ENCODE results near the gene SLC3A2. TPM values are rescaled to one million over a fixed set of nuclear protein-coding genes. Genes with fewer than 3 reads are reported as not detected.

SLC3A2 gene
- total RNA-seq, 1 donor from 2014 or later, result 380 TPM

GRCh38 chr11:62905927-62906531 is 25.3 kb downstream of the SLC3A2 start:
- Mint-ChIP-seq H3K27me3 (ENCODE audit: low read depth) (peaks cover 19% of the 10 kb centered on the region), H3K4me3 (ENCODE audit: unreplicated experiment) (no peak overlapping the region), H3K9me3 (ENCODE audit: low read depth) (no peaks in the 10 kb centered on the region), H3K36me3 (ENCODE audit: low read depth) (no peaks in the 10 kb centered on the region), H3K4me1 (ENCODE audit: low read depth) (no peaks in the 10 kb centered on the region), H3K27ac (ENCODE audit: unreplicated experiment) (no peak overlapping the region)
- peak; percentile 96 for TF ChIP-seq CTCF (IDR thresholded peaks at IDR 0.05)
- DNase-seq (ENCODE audit: low spot score), result no peak

GRCh38 chr11:62908468-62909072 is 27.9 kb downstream of the SLC3A2 start:
- peaks cover 7% of the 10 kb centered on the region for H3K27me3 Mint-ChIP-seq (ENCODE audit: low read depth)
- no peak for DNase-seq (ENCODE audit: low spot score)

GRCh38 chr11:62909107-62909894 is 28.6 kb downstream of the SLC3A2 start:
- Mint-ChIP-seq H3K36me3 (ENCODE audit: low read depth) (no peaks in the 10 kb centered on the region), H3K4me3 (ENCODE audit: unreplicated experiment) (no peak overlapping the region), H3K27ac (ENCODE audit: unreplicated experiment) (no peak overlapping the region), H3K27me3 (ENCODE audit: low read depth) (peaks cover 2% of the 10 kb centered on the region), H3K9me3 (ENCODE audit: low read depth) (no peaks in the 10 kb centered on the region), H3K4me1 (ENCODE audit: low read depth) (no peaks in the 10 kb centered on the region)
- DNase-seq (ENCODE audit: low spot score), result no peak
- TF ChIP-seq CTCF (IDR thresholded peaks at IDR 0.05), result peak; percentile 80

More at GRCh38 chr11:62908468-62909072, 27.9 kb downstream of the SLC3A2 start:
- no peaks in the 10 kb centered on the region for H3K9me3 Mint-ChIP-seq (ENCODE audit: low read depth)
- no peak overlapping the region for H3K4me3 Mint-ChIP-seq (ENCODE audit: unreplicated experiment)
- no peak overlapping the region for H3K27ac Mint-ChIP-seq (ENCODE audit: unreplicated experiment)
- no peaks in the 10 kb centered on the region for H3K4me1 Mint-ChIP-seq (ENCODE audit: low read depth)
- TF ChIP-seq CTCF (IDR thresholded peaks at IDR 0.05), result no peak
- no peaks in the 10 kb centered on the region for H3K36me3 Mint-ChIP-seq (ENCODE audit: low read depth)

- Mint-ChIP-seq H3K4me1 (ENCODE audit: low read depth) (no peaks in the 10 kb centered on the region), H3K36me3 (ENCODE audit: low read depth) (no peaks in the 10 kb centered on the region), H3K4me3 (ENCODE audit: unreplicated experiment) (no peak overlapping the region), H3K27ac (ENCODE audit: unreplicated experiment) (no peak overlapping the region), H3K27me3 (ENCODE audit: low read depth) (no peaks in the 10 kb centered on the region), H3K9me3 (ENCODE audit: low read depth) (no peaks in the 10 kb centered on the region)
- DNase-seq (ENCODE audit: low spot score), result no peak
- no peak for TF ChIP-seq CTCF (IDR thresholded peaks at IDR 0.05)
These were observed 29.6 kb downstream of the SLC3A2 start for GRCh38 chr11:62910141-62910882.

Data from chondrocyte (in vitro differentiated cells).